ENCODE results near the gene SLAMF6.

DNA sequence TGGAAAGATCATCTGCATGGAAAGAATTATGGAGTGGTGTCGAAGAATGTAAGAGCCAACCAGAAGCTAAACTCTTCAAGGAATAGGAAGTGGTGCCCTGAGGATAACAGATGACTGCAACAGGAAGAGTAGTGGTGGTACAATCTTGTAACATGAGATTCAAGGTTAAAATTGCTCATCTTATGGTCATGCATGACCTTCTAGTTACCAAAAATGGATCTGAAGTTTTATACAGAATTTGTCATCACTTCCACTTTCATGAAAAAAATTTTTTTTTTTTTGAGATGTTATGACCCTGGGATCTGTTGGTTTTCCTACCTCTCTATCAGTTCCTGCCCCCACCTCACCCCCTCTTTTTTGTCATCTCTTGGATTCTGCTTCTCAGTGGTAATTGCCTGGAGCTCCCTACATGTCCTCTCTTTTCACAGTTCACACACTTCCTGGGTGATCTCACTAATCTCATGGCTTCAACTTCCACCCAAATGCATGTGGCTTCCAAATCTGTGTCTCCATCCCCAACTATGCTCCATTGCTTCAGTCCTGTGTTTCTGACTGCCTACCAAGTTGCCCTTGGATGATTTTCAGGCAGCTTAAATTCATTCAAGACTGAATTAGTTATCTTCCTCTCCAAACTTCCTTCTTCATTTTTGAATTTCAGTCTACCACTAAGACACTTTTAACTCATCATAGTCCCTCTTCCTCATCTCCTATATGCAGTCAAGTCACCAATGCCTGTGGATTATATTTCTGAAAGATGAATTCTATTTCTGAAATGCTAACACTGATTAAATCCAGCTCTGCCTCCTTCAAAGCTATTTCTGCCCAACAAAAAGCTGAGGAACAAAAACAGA lies 48.4 kb downstream of the SLAMF6 start:
- TF ChIP-seq CTCF (IDR thresholded peaks at IDR 0.05) (no peak), POLR2A (IDR thresholded peaks at IDR 0.05) (no peak), EP300 (IDR thresholded peaks at IDR 0.05; ENCODE audit: low read depth) (no peak)
